ENCODE data around the gene XPO5. TPM values are rescaled to one million over a fixed set of nuclear protein-coding genes. Genes with fewer than 3 reads are reported as not detected.

The XPO5 gene
- total RNA-seq, 4 donors from 2014 or later = 11.3 to 25.1 (median 17.6) TPM

DNA sequence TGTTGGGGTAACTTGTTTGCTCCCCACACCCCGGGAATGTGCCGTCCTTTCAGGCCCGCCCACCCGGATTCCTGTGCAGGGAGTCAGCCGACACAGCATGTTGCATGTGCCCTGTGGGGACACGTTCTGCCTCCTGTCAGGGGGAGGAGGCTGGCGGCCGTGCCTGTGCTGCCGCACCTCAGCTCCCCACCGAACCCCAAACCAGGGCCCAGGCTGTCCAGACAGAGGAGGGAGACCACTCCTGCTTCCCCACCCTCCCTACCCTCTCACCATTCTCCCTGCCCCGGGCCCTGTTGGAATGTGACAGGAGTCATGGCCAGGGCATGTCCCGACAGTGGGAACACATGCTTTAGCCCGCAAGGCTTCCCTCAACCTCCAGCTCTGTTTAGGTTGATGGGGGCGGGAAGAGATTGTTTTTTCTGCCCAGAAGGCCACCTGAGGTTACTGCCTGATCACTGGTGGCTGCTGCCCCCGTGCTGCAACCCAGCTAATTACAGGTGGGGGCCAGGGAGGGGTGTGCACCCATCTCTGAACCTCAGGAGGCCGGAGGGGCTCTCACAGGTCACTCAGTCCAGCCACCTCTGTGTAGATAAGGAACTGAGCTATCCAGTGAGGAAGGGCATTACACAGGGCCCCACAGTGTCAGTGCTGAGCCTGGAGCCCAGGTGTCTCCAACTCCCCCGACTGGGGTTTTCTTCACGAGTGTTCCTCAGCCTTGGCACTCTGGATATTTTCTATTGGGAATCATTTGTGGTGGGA lies 79.3 kb downstream of the XPO5 start:
- WGBS, 2 donors (ENCODE audit: low coverage in 1 of 2) = 66% methylated on average over 16 of the region's 18 CpGs; no CpG with 5 or more reads in 1 of the 2 donors
- peaks cover 0 to 22% (median 11%) of the 10 kb centered on the region in 4 donors for H3K36me3 ChIP-seq
- H3K9me3 ChIP-seq = no peaks in the 10 kb centered on the region
- no peaks in the 10 kb centered on the region for H3K27me3 ChIP-seq
- in situ Hi-C loops (cut with MboI; ENCODE audit: low pct_ligation_motif_present in 1 of 4, low pct_unique_long_range_greater_than_20kb in 1 of 4, low sequenced_read_pairs in 3 of 4) (no loop called here), intact Hi-C loops (cut with DNase I; ENCODE audit: low total_unique reads) (no loop called here)
- no peak overlapping the region for H3K27ac ChIP-seq
- DNase-seq = no peak
- H3K4me1 ChIP-seq = peaks cover 7 to 23% (median 19%) of the 10 kb centered on the region in 4 donors
- TF ChIP-seq POLR2A (IDR thresholded peaks at IDR 0.05) = no peak
- no peak for TF ChIP-seq POLR2AphosphoS5 (IDR thresholded peaks at IDR 0.05)
- TF ChIP-seq, protein P1, sequence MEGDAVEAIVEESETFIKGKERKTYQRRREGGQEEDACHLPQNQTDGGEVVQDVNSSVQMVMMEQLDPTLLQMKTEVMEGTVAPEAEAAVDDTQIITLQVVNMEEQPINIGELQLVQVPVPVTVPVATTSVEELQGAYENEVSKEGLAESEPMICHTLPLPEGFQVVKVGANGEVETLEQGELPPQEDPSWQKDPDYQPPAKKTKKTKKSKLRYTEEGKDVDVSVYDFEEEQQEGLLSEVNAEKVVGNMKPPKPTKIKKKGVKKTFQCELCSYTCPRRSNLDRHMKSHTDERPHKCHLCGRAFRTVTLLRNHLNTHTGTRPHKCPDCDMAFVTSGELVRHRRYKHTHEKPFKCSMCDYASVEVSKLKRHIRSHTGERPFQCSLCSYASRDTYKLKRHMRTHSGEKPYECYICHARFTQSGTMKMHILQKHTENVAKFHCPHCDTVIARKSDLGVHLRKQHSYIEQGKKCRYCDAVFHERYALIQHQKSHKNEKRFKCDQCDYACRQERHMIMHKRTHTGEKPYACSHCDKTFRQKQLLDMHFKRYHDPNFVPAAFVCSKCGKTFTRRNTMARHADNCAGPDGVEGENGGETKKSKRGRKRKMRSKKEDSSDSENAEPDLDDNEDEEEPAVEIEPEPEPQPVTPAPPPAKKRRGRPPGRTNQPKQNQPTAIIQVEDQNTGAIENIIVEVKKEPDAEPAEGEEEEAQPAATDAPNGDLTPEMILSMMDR (IDR thresholded peaks at IDR 0.05) = peak; percentile 15 to 27 (median 21)
- no peak for TF ChIP-seq EP300 (IDR thresholded peaks at IDR 0.05; ENCODE audit: low read depth)
- no peak overlapping the region for H3K4me3 ChIP-seq

DNA sequence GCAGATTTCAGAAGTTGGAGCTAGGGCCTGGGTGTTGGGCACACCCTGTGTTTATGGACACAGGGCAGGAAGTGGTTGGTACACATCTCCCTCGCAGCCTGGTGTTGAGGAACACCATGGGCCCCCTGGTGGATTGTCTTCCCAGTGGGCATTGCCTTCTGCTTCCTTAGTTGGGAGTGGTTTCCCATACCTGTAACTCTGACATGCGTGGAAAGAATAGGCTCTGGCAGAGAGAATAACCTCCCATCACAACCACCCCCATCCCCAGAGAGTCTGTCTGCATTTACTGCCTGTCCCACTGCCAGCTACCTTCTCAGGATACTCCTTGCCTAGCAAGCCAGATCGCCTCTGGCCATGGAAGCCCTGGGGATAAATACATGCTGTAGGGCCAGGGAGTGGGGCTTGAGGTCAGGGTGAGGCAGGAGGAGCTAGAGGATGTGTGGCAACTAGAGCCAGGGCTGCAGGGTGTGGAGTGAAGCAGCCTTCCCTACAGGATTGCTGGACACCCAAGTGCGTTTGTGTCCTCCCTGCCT lies 80.4 kb downstream of the XPO5 start:
- in situ Hi-C loops (cut with MboI; ENCODE audit: low pct_ligation_motif_present in 1 of 4, low pct_unique_long_range_greater_than_20kb in 1 of 4, low sequenced_read_pairs in 3 of 4) = no loop called here
- no peak overlapping the region for H3K27ac ChIP-seq
- no peaks in the 10 kb centered on the region for H3K9me3 ChIP-seq
- no peaks in the 10 kb centered on the region for H3K27me3 ChIP-seq
- H3K4me3 ChIP-seq = no peak overlapping the region
- intact Hi-C loops (cut with DNase I; ENCODE audit: low total_unique reads) = no loop called here
- peaks cover 0 to 14% (median 11%) of the 10 kb centered on the region in 4 donors for H3K36me3 ChIP-seq
- H3K4me1 ChIP-seq = peaks cover 8 to 25% (median 19%) of the 10 kb centered on the region in 4 donors
- TF ChIP-seq, protein P1 (IDR thresholded peaks at IDR 0.05) = peak in 4 of 5 experiments; percentile 15 to 42 (median 21)
- TF ChIP-seq EP300 (IDR thresholded peaks at IDR 0.05; ENCODE audit: low read depth) (no peak), POLR2A (IDR thresholded peaks at IDR 0.05) (no peak), POLR2AphosphoS5 (IDR thresholded peaks at IDR 0.05) (no peak)
- DNase-seq = peak; percentile 36
- 71% methylated on average over 4 of the region's 4 CpGs; no CpG with 5 or more reads in 1 of the 2 donors for WGBS, 2 donors (ENCODE audit: low coverage in 1 of 2)

GRCh38 chr6:43494766-43495165 lies 81.1 kb downstream of the XPO5 start:
- no peak for DNase-seq
- Histone ChIP-seq H3K4me1 (peaks cover 8 to 29% (median 19%) of the 10 kb centered on the region in 4 donors), H3K4me3 (no peak overlapping the region), H3K36me3 (peaks cover 0 to 10% (median 7%) of the 10 kb centered on the region in 4 donors), H3K27ac (no peak overlapping the region), H3K9me3 (no peaks in the 10 kb centered on the region), H3K27me3 (no peaks in the 10 kb centered on the region)
- in situ Hi-C loops (cut with MboI; ENCODE audit: low pct_ligation_motif_present in 1 of 4, low pct_unique_long_range_greater_than_20kb in 1 of 4, low sequenced_read_pairs in 3 of 4) = no loop called here
- TF ChIP-seq POLR2AphosphoS5 (IDR thresholded peaks at IDR 0.05) = no peak
- intact Hi-C loops (cut with DNase I; ENCODE audit: low total_unique reads) = no loop called here
- WGBS, 2 donors (ENCODE audit: low coverage in 1 of 2) = 96% methylated on average over 4 of the region's 4 CpGs; no CpG with 5 or more reads in 1 of the 2 donors

DNA sequence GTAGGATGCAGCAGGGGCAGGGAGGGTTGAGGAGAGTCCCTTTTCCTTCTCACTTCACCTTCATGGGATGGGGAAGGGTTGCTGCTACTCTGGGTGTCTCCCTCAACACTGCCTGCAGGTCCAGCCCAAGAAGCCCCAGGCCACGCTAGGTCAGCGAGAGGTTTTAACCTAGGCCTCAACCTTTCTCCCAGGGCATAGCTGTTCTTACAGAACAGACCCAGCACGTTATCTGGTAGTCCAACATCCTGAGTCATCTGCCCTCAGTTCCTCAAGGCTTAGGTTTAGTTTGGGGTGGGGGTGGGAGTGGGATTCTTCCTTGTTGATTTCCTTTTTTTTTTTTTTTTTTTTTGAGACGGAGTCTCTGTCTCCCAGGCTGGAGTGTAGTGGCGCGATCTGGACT lies 81.5 kb downstream of the XPO5 start:
- WGBS, 2 donors (ENCODE audit: low coverage in 1 of 2) = 92 to 100% methylated on average over 3 to 6 of the region's 6 CpGs

More for the DNA sequence above, 81.5 kb downstream of the XPO5 start:
- H3K36me3 ChIP-seq = peaks cover 0 to 6% (median 4%) of the 10 kb centered on the region in 4 donors
- no peak overlapping the region for H3K4me3 ChIP-seq
- in situ Hi-C loops (cut with MboI; ENCODE audit: low pct_ligation_motif_present in 1 of 4, low pct_unique_long_range_greater_than_20kb in 1 of 4, low sequenced_read_pairs in 3 of 4) (no loop called here), intact Hi-C loops (cut with DNase I; ENCODE audit: low total_unique reads) (no loop called here)
- TF ChIP-seq, protein P1 (IDR thresholded peaks at IDR 0.05) = no peak
- TF ChIP-seq POLR2AphosphoS5 (IDR thresholded peaks at IDR 0.05) (no peak), POLR2A (IDR thresholded peaks at IDR 0.05) (no peak), EP300 (IDR thresholded peaks at IDR 0.05; ENCODE audit: low read depth) (no peak)
- no peaks in the 10 kb centered on the region for H3K9me3 ChIP-seq
- peaks cover 8 to 29% (median 19%) of the 10 kb centered on the region in 4 donors for H3K4me1 ChIP-seq
- H3K27ac ChIP-seq = no peak overlapping the region
- no peaks in the 10 kb centered on the region for H3K27me3 ChIP-seq
- DNase-seq = no peak

All from transverse colon (tissue), 4 donors.